LoVo (cell line): Measurements from ENCODE around the gene DGLUCY.
"Not testable (repeated sequence)": the region's sequence is repeated elsewhere in the genome, so short reads cannot be mapped to it uniquely, and the experiment has no call there.

Experiments
- DNase-seq: peaks from one replicate; pipeline ENCODE4 v3.0.0-alpha.2; 2016; ENCODE audit warnings: low spot score

DGLUCY gene

GRCh38 chr14:91113829-91114078 is at the start of gene DGLUCY:
DGLUCY (plus strand) TSS chr14:91114073; CDS start chr14:91160295, 46,222 bp downstream.
- peak; percentile 73 for DNase-seq

GRCh38 chr14:91065266-91065665 is 48.6 kb upstream of the DGLUCY start:
- no peak for DNase-seq

- no peak for DNase-seq
These were observed 46.7 kb upstream of the DGLUCY start for GRCh38 chr14:91067186-91067585.

- DNase-seq: no peak
These were observed 45.2 kb upstream of the DGLUCY start for GRCh38 chr14:91068642-91069041.

GRCh38 chr14:91070572-91070971 is 43.3 kb upstream of the DGLUCY start:
- DNase-seq: no peak

DNA sequence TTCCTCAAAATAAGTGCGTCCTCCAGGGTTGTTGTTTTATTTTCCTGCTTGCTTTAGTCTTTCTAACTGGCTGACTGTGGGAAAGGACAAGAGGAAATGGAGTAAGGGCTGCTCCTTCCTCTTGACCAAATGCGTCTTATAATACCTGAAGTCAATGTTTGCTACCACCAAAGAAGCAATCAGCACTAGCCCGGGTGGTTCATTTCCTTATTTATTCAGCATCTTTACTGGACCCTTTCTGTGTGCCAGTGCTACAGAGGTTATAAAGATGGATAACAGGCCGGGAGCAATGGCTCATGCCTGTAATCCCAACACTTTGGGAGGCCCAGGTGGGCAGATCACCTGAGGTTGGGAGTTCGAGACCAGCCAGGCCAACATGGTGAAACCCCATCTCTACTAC is 38.3 kb upstream of the DGLUCY start:
- no peak for DNase-seq

- DNase-seq: no peak
These were observed 35.7 kb upstream of the DGLUCY start for GRCh38 chr14:91078095-91078737.

GRCh38 chr14:91080071-91080470 is 33.8 kb upstream of the DGLUCY start:
- no peak for DNase-seq

DNA sequence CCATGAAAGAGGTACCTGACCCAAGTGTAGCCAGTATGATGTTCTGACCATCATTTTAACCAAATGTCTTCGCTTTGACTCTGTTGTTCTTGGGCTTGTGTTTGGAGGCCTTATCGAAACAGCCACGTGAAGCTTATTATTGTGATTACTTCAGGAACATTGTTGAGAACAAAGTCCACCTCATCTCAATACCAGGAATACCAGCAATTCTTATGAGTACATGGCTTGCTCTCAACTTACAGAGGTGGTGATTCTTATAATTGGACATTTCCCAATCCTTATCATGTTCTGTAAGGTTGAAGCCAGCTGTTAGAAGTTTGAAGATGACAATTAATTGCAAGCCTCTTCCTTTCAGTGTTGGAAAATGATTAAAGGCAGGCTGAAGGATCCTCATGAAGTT is 31.6 kb upstream of the DGLUCY start:
- no peak for DNase-seq

DNA sequence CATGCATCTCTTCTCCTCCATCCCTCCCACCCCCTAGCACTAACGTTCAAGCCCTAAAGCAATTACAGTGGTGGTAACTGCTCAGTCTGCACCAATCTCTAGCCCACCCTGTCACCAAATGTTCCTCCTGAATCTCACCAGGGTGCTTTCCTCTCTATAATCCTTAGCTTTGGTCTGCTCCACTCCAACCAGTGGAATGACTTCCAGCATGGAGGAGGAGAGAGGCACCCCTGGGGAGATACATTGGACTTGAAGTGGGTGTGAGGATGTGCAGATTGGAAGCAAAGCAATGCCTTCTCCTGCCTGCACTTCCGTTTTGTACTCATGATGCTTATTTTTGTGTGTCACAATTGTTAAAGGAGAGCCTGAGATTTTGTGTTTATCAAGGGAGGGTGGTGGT is 29.4 kb upstream of the DGLUCY start:
- no peak for DNase-seq

DNA sequence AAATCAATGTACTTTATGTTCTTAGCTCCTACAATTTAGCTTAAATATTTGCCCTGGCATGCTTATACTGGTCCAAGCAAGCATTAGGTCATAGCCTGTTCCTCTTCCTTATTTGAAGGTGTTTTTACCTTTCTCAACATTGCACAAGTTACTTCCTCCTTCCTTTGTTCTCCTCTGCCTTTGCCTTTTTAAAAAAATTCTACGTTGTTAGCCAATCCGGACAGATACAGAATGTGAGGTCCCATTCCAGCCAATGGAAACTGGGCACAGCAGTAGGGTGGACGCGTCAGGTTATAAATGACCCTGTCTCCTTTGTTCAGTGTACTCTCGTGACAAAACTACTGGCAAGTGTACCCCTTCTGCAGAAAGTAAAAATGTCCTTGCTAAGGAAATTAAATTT is 26.4 kb upstream of the DGLUCY start:
- DNase-seq: not testable (repeated sequence)

DNA sequence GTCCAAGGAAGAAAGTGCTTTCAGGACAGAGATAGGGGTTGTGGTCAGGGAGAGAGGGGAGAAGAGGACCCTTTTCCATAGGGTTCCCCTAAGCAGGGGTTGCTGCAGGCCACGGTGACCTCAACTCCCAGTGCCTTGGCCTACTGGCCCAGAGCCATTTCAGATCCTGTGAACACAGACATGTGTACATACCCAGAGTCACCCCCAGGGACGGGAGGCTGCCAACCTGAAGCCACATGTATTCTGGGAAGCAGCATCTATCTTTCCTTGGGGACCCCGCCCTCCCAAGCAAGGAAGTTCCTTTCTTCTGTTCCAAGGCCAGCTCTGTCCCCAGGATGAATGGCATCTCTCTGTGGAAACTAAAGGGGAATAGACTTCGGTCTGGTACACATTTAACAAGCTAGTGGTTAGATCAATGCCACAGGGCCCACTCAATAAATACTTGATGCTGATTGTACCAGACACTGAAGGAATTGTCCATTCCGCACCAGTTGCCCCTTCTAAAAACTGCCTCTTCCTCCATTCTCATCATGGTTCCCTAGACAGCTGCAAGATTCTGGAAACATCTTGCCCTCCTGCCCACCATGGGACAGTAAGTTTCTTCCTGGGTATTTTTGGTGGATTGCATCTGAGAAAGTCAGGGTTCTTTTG is 25.2 kb upstream of the DGLUCY start:
- no peak for DNase-seq

- no peak for DNase-seq
These were observed 23.8 kb upstream of the DGLUCY start for GRCh38 chr14:91089958-91090535.

- DNase-seq: peak; percentile 55
These were observed 23.1 kb upstream of the DGLUCY start for GRCh38 chr14:91090743-91091142.

DNA sequence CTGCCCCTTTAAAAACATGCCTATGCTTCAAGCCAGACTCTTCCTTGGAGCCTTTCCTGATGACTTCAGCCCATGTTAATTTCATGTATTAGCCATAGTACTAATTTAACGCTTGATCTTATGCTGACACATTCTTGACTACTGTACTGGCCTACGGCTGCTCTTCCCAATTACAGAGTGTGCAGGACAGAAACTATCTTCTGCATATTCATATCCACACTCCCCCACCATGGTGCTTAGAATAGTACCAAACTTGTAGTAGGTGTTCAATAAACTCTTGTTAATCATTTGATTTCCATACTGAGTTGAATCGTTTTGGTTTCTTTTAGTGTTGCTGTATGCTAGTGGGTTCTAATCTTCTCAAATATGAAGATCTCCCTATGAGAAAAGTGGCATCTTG is 21.8 kb upstream of the DGLUCY start:
- DNase-seq: no peak

- not testable (repeated sequence) for DNase-seq
These were observed 20.0 kb upstream of the DGLUCY start for GRCh38 chr14:91093743-91094472.

DNA sequence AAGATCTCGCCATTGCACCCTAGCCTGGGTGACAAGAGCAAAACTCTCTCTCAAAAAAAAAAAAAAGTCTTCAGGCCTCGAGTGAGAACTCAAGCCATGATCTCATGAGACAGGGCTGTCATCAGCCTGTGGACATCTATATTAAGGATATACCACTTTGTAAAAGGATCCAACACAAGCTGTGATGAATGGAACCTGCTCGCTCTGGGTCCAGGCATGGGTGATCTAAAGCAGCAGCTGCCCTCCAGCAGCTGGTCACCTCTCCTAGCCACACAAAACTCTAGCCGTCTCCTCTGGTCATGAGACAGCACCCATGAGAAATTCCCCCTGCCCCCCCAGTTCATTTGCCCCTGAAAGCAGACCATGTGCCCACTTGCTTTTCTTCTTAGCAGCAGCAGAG is 19.1 kb upstream of the DGLUCY start:
- DNase-seq: no peak

GRCh38 chr14:91095178-91095577 is 18.7 kb upstream of the DGLUCY start:
- no peak for DNase-seq

DNA sequence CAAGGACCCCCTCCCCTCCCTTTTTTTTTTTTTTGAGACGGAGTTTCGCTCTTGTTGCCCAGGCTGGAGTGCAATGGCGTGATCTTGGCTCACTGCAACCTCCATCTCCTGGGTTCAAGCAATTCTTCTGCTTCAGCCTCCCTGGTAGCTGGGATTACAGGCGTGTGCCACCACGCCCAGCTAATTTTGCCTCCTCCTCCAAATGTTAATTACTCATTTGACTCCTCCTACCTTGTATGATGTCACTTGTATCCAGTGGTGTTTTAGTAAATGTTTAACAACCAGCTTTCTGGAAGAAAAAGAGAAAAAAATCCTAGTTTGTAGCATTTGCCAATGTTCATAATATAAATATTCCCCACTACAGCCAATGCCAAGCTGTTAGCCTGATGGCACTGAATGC is 16.2 kb upstream of the DGLUCY start:
- DNase-seq: not testable (repeated sequence)

- DNase-seq: no peak
These were observed 15.3 kb upstream of the DGLUCY start for GRCh38 chr14:91098591-91098990.

- no peak for DNase-seq
These were observed 13.8 kb upstream of the DGLUCY start for GRCh38 chr14:91100102-91100501.

- DNase-seq: no peak
These were observed 10.8 kb upstream of the DGLUCY start for GRCh38 chr14:91103116-91103515.

- peak; percentile 27 for DNase-seq
These were observed 4.8 kb upstream of the DGLUCY start for GRCh38 chr14:91108941-91109611.
